CD4-positive, alpha-beta memory T cell (primary cell): ENCODE results near the gene H2BK1. TPM values are rescaled to one million over a fixed set of nuclear protein-coding genes. Genes with fewer than 3 reads are reported as not detected.

Experiments used
- CTCF ChIA-PET: fragments of 350-600 bp; sonication (Branson Sonifier 250); formaldehyde crosslinking; loops from one replicate; lab custom pipeline; 2021; ENCODE audit warnings: inconsistent platforms; ENCODE audit not compliant: partially characterized antibody; lab: Charles Lee
- POLR2A ChIA-PET: fragments of 350-600 bp; sonication (Branson Sonifier 250); formaldehyde crosslinking; loops from one replicate; lab custom pipeline; 2021; ENCODE audit not compliant: partially characterized antibody; lab: Charles Lee
- DNase-seq, 5 donors: peaks; one replicate each; pipeline versions ENCODE4 v3.0.0 to v3.0.0-alpha.2; 2020 to 2022; ENCODE audit warnings: mixed read lengths in 1 of 5
- H3K27ac ChIP-seq: one replicate; pipeline ENCODE4 v1.7.0; 2013; ENCODE audit warnings: low read depth, low read length
- H3K27me3 ChIP-seq: 2 replicates; pipeline ENCODE4 v1.7.0; 2013; ENCODE audit warnings: mild to moderate bottlenecking, low read length, moderate library complexity; ENCODE audit not compliant: insufficient read depth
- H3K36me3 ChIP-seq: 2 replicates; pipeline ENCODE4 v1.7.0; 2013; ENCODE audit warnings: mild to moderate bottlenecking, low read length, moderate library complexity; ENCODE audit not compliant: insufficient read depth
- H3K4me1 ChIP-seq: 2 replicates; pipeline ENCODE4 v1.7.0; 2013; ENCODE audit warnings: mild to moderate bottlenecking, low read length, moderate library complexity; ENCODE audit not compliant: insufficient read depth
- H3K4me3 ChIP-seq, 2 donors: one replicate each; pipeline ENCODE4 v1.7.0; 2013; ENCODE audit warnings: low read length in 2 of 2, mild to moderate bottlenecking in 1 of 2
- H3K9me3 ChIP-seq, 2 donors: one replicate each; pipeline ENCODE4 v1.7.0; 2013; ENCODE audit warnings: low read length in 2 of 2, control low read depth in 1 of 2; ENCODE audit not compliant: control insufficient read depth in 1 of 2
- H3K27ac Mint-ChIP-seq, 7 donors: one replicate each; pipeline ENCODE4 v1.8.0; 2020 to 2021; ENCODE audit warnings: mixed read lengths in 7 of 7, mild to moderate bottlenecking in 6 of 7, inconsistent platforms in 3 of 7, moderate library complexity in 3 of 7
- H3K27me3 Mint-ChIP-seq, 2 donors: one replicate each; pipeline ENCODE4 v1.8.0; 2020 to 2021; ENCODE audit warnings: mixed read lengths in 2 of 2
- H3K36me3 Mint-ChIP-seq, 2 donors: one replicate each; pipeline ENCODE4 v1.8.0; 2020 to 2021; ENCODE audit warnings: mixed read lengths in 2 of 2, inconsistent platforms in 1 of 2, mild to moderate bottlenecking in 1 of 2
- H3K4me1 Mint-ChIP-seq, 4 donors: one replicate each; pipeline ENCODE4 v1.8.0; 2020 to 2021; ENCODE audit warnings: mixed read lengths in 4 of 4, mild to moderate bottlenecking in 1 of 4
- H3K4me3 Mint-ChIP-seq, 8 donors: one replicate each; pipeline ENCODE4 v1.8.0; 2020 to 2021; ENCODE audit warnings: mixed read lengths in 8 of 8, mild to moderate bottlenecking in 7 of 8, moderate library complexity in 6 of 8, inconsistent platforms in 3 of 8
- H3K9me3 Mint-ChIP-seq, 8 donors: one replicate each; pipeline ENCODE4 v1.8.0; 2020 to 2021; ENCODE audit warnings: mixed read lengths in 8 of 8, mild to moderate bottlenecking in 5 of 8, inconsistent platforms in 3 of 8, moderate library complexity in 1 of 8
- intact Hi-C: fragments of 100-400 bp; cut with micrococcal nuclease; formaldehyde crosslinking; loops from one replicate; pipeline ENCODE4 v1.15.1; 2023
- polyA plus RNA-seq, 2 donors: library from polyadenylated mRNA; unstranded; fragments of 300-500 nt; fragmentation: Illumina TruSeq; gene quantifications; one replicate each; pipeline ENCODE4 v1.2.3, GENCODE V29; 2021
- total RNA-seq, 2 experiments: library from RNA; stranded (reverse); gene quantifications; one replicate each; pipeline ENCODE4 v1.2.3, GENCODE V29; 2021

The H2BK1 gene
- total and polyA plus RNA-seq, 4 experiments from 2014 or later, result 4.9 to 6.9 TPM; not detected in 2

DNA sequence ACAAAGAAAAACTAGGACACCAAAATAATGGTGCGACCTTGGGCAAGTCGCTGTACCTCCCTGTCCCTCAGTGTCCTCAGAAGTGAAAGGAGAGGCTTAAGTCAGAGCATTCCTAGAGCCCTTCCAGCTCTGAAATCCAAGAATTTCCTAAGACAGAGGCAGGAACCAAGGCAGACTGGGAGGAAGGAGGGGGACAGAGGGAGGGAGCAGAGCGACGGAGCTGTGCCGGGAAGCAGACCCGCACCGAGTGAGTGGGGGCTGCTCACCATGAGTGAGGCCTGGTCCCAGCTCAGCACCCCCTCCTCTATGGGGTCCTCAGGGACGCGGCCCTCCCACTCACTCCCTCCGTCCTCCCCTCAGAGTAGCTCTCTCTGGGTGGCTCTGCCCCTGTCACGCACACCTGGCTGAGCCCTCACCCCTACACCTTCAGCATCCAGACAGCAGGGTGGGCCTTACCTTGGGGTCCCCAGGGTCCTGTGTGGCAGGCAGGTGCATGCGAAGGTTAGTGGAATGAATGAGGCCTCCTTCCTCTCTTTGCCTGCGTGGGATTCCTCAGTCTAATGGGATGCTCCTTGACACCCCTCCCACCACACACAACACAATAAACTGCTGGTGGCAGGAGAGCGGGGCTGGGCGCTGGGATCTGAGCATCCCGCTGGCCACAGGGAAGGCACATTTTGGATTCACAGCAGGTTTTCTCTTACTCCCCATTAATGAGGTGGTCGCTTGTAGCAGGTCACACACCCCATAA, 42.8 kb upstream of the H2BK1 start:
- POLR2A ChIA-PET, result no interaction called here
- no peak overlapping the region for H3K4me3 ChIP-seq
- Mint-ChIP-seq H3K27me3 (peaks cover 34 to 57% of the 10 kb centered on the region in 2 donors), H3K9me3 (no peaks in the 10 kb centered on the region), H3K36me3 (no peaks in the 10 kb centered on the region), H3K4me1 (peaks cover 15 to 36% (median 22%) of the 10 kb centered on the region in 4 donors), H3K4me3 (peak overlapping the region in 6 of 8 donors; percentile 47 to 73 (median 56)), H3K27ac (no peak overlapping the region)
- H3K36me3 ChIP-seq, result no peaks in the 10 kb centered on the region
- peaks cover 24% of the 10 kb centered on the region for H3K27me3 ChIP-seq
- H3K27ac ChIP-seq, result no peak overlapping the region
- intact Hi-C loops, result no loop called here
- CTCF ChIA-PET, result no interaction called here
- DNase-seq, result peak in 1 of 5 donors; percentile 28
- H3K4me1 ChIP-seq, result peaks cover 19% of the 10 kb centered on the region
- H3K9me3 ChIP-seq, result no peaks in the 10 kb centered on the region

DNA sequence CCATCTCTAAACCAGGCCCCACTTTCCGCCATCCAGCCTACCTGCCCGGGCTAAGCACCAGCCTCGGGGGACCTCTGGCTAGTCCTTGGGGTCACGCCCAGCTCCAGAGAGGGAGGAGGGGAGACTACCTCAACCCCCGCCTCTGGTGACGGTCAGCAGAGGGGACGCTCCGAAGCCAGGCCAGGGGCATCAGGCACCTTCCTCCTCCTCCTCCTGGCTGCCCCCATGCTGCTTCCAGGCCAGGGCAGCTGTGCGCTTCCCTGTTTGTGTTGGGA, 42.2 kb upstream of the H2BK1 start:
- Histone ChIP-seq H3K27me3 (peaks cover 27% of the 10 kb centered on the region), H3K27ac (no peak overlapping the region), H3K4me3 (no peak overlapping the region), H3K4me1 (peaks cover 25% of the 10 kb centered on the region), H3K9me3 (no peaks in the 10 kb centered on the region), H3K36me3 (no peaks in the 10 kb centered on the region)
- Mint-ChIP-seq H3K27me3 (peaks cover 33 to 57% of the 10 kb centered on the region in 2 donors), H3K36me3 (no peaks in the 10 kb centered on the region), H3K9me3 (no peaks in the 10 kb centered on the region), H3K27ac (no peak overlapping the region), H3K4me1 (peaks cover 15 to 42% (median 24%) of the 10 kb centered on the region in 4 donors), H3K4me3 (peak overlapping the region in 7 of 8 donors; percentile 33 to 73 (median 58))
- ChIA-PET CTCF (interaction anchor here (1.1 kb wide), 1 partner anchor 16 kb away, joined by 3 read pairs; no protein-coding TSS in a partner anchor), POLR2A (no interaction called here)
- DNase-seq, result no peak
- intact Hi-C loops, result no loop called here

GRCh38 chr7:151251689-151252560, 41.6 kb upstream of the H2BK1 start:
- no peaks in the 10 kb centered on the region for H3K36me3 Mint-ChIP-seq
- H3K4me1 ChIP-seq, result peaks cover 30% of the 10 kb centered on the region
- POLR2A ChIA-PET, result no interaction called here
- CTCF ChIA-PET, result interaction anchor here (1.1 kb wide), 1 partner anchor 16 kb away, joined by 3 read pairs; no protein-coding TSS in a partner anchor
- no peak overlapping the region for H3K4me3 ChIP-seq
- peaks cover 31 to 58% of the 10 kb centered on the region in 2 donors for H3K27me3 Mint-ChIP-seq
- H3K27ac ChIP-seq, result no peak overlapping the region
- peaks cover 32% of the 10 kb centered on the region for H3K27me3 ChIP-seq
- H3K27ac Mint-ChIP-seq, result no peak overlapping the region
- DNase-seq, result peak in 1 of 5 donors; percentile 43
- H3K4me1 Mint-ChIP-seq, result peaks cover 16 to 44% (median 24%) of the 10 kb centered on the region in 4 donors
- intact Hi-C loops, result no loop called here
- peak overlapping the region in 7 of 8 donors; percentile 45 to 75 (median 59) for H3K4me3 Mint-ChIP-seq
- H3K36me3 ChIP-seq, result no peaks in the 10 kb centered on the region
- H3K9me3 Mint-ChIP-seq, result no peaks in the 10 kb centered on the region
- no peaks in the 10 kb centered on the region for H3K9me3 ChIP-seq

DNA sequence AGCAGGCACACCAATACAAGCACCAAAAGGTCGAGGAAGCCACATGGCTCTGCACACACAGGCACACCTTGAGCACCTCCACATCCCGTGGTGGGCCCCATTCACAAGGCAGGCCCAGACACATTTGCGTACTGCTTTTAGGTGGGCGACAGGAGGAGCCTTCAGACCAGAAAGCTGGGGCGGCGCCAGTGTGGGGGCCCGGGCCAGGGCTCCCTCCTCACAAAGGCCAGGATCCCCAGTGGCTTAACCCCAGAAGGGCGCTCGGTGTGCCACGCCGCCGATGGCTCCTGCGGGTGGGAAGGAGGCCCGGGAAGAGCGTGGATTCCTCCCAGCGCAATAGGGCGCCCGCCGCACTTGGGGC, 41.0 kb upstream of the H2BK1 start:
- H3K36me3 Mint-ChIP-seq, result no peaks in the 10 kb centered on the region
- no peak overlapping the region for H3K27ac Mint-ChIP-seq
- Histone ChIP-seq H3K9me3 (no peaks in the 10 kb centered on the region), H3K4me1 (peaks cover 33% of the 10 kb centered on the region), H3K36me3 (no peaks in the 10 kb centered on the region), H3K27ac (no peak overlapping the region), H3K4me3 (no peak overlapping the region), H3K27me3 (peaks cover 32% of the 10 kb centered on the region)
- peaks cover 30 to 58% of the 10 kb centered on the region in 2 donors for H3K27me3 Mint-ChIP-seq
- DNase-seq, result no peak
- no peaks in the 10 kb centered on the region for H3K9me3 Mint-ChIP-seq
- peaks cover 17 to 47% (median 26%) of the 10 kb centered on the region in 4 donors for H3K4me1 Mint-ChIP-seq
- ChIA-PET CTCF (interaction anchor here (0.8 kb wide), 1 partner anchor 53 kb away, joined by 3 read pairs; no protein-coding TSS in a partner anchor), POLR2A (no interaction called here)
- intact Hi-C loops, result no loop called here
- peak overlapping the region in 7 of 8 donors; percentile 49 to 82 (median 73) for H3K4me3 Mint-ChIP-seq

GRCh38 chr7:151250181-151251132, 40.2 kb upstream of the H2BK1 start:
- ChIA-PET CTCF (interaction anchor here (0.8 kb wide), 1 partner anchor 54 kb away, joined by 3 read pairs; no protein-coding TSS in a partner anchor), POLR2A (interaction anchor here (1.0 kb wide), 1 partner anchor 18 kb away, joined by 3 read pairs; the partner anchor contains the start of gene CHPF2)
- no peaks in the 10 kb centered on the region for H3K9me3 ChIP-seq
- no peak overlapping the region for H3K27ac ChIP-seq
- no peak overlapping the region for H3K4me3 ChIP-seq
- H3K27me3 ChIP-seq, result peaks cover 32% of the 10 kb centered on the region
- DNase-seq, result peak in 1 of 5 donors; percentile 24
- Mint-ChIP-seq H3K9me3 (no peaks in the 10 kb centered on the region), H3K27ac (peak overlapping the region in 4 of 7 donors; percentile 11 to 77 (median 32)), H3K27me3 (peaks cover 32 to 55% of the 10 kb centered on the region in 2 donors), H3K4me1 (peaks cover 19 to 53% (median 30%) of the 10 kb centered on the region in 4 donors), H3K4me3 (peak overlapping the region; percentile 58 to 82 (median 76)), H3K36me3 (no peaks in the 10 kb centered on the region)
- peaks cover 38% of the 10 kb centered on the region for H3K4me1 ChIP-seq
- intact Hi-C loops, result no loop called here
- H3K36me3 ChIP-seq, result no peaks in the 10 kb centered on the region

- H3K27me3 Mint-ChIP-seq, result peaks cover 31 to 50% of the 10 kb centered on the region in 2 donors
- H3K27ac Mint-ChIP-seq, result peak overlapping the region in 1 of 7 donors; percentile 4
- peak in 1 of 5 donors; percentile 28 for DNase-seq
- Histone ChIP-seq H3K4me1 (peaks cover 46% of the 10 kb centered on the region), H3K36me3 (no peaks in the 10 kb centered on the region), H3K4me3 (no peak overlapping the region), H3K9me3 (no peaks in the 10 kb centered on the region), H3K27me3 (peaks cover 37% of the 10 kb centered on the region), H3K27ac (no peak overlapping the region)
- intact Hi-C loops, result loop anchor here (5.0 kb wide), 1 partner anchor 42 kb away; no protein-coding TSS in a partner anchor
- peak overlapping the region in 7 of 8 donors; percentile 51 to 82 (median 71) for H3K4me3 Mint-ChIP-seq
- no peaks in the 10 kb centered on the region for H3K9me3 Mint-ChIP-seq
- ChIA-PET CTCF (no interaction called here), POLR2A (interaction anchor here (1.0 kb wide), 1 partner anchor 17 kb away, joined by 3 read pairs; the partner anchor contains the start of gene CHPF2)
- peaks cover 19 to 57% (median 32%) of the 10 kb centered on the region in 4 donors for H3K4me1 Mint-ChIP-seq
- H3K36me3 Mint-ChIP-seq, result no peaks in the 10 kb centered on the region
Measured at GRCh38 chr7:151249732-151250072, 39.4 kb upstream of the H2BK1 start.
